Heart left ventricle (tissue), 13 donors: Measurements from ENCODE around the gene SPOCK1.

Experiments used
- CTCF ChIP-seq, 12 donors: fragments of 200-600 bp; sonication (generic) in 4 of 12; IDR thresholded peaks; one replicate each; pipeline versions ENCODE4 v1.5.0 to v1.8.0; 2018 to 2022; ENCODE audit warnings: antibody characterized with exemption in 12 of 12, mild to moderate bottlenecking in 5 of 12
- POLR2A ChIP-seq, 2 donors: fragments of 450-650 bp; IDR thresholded peaks; one replicate each; pipeline ENCODE4 v1.6.1; 2017; ENCODE audit warnings: antibody characterized with exemption in 2 of 2, mild to moderate bottlenecking in 2 of 2, moderate library complexity in 2 of 2
- donor health status: ischemic (EF 13 %, LVEDD 7.1; RV severe dilation, severe dysfunction).
- donor health status: DM: no; HTN: yes; CAD: no.
- donor health status: DM: no; HTN: no; CAD: no.
- donor health status: ischemic (EF 25% LVEDD 6.9; RV normal size, moderate dysfunction).
- donor health status: ischemic (EF 25% LVEDD 5.7; RV mildly dilated, moderate dysfunction).
- donor health status: ischemic (EF 35%, LVEDD 5.7; RV mildly dilated, moderate dysfunction).
- donor health status: nonischemic (EF 11% LVEDD 7.7; RV severe dilation, severe dysfunction).
- donor health status: DM: yes; HTN: yes; CAD: no.
- donor health status: PGD.
- donor health status: ischemic (EF 29% LVEDD 5.4; RV normal size, mild dysfunction).
- donor health status: nonischemic (EF 23%, LVEDD 6.1; RV moderate dilation, normal function).

GRCh38 chr5:137478043-137478442, 21.1 kb downstream of the SPOCK1 start:
- TF ChIP-seq CTCF (IDR thresholded peaks at IDR 0.05) (no peak), POLR2A (IDR thresholded peaks at IDR 0.05) (no peak)
